Adipocyte (in vitro differentiated cells): ENCODE data around the gene FYN.
"Not testable (repeated sequence)": the region's sequence is repeated elsewhere in the genome, so short reads cannot be mapped to it uniquely, and the experiment has no call there.

Experiments
- DNase-seq: peaks from one replicate; pipeline ENCODE4 v3.0.0-alpha.2; 2015; ENCODE audit warnings: low read depth
- H3K27me3 ChIP-seq: replicated peaks from 2 replicates; pipeline ENCODE4 v1.7.0; 2013; ENCODE audit warnings: mild to moderate bottlenecking, low read length, moderate library complexity; ENCODE audit not compliant: control insufficient read depth, insufficient read depth
- H3K36me3 ChIP-seq: 2 replicates; pipeline ENCODE4 v1.7.0; 2013; ENCODE audit warnings: low read length, mild to moderate bottlenecking, moderate library complexity; ENCODE audit not compliant: control insufficient read depth, insufficient read depth, severe bottlenecking
- H3K4me1 ChIP-seq: 2 replicates; pipeline ENCODE4 v1.7.0; 2013; ENCODE audit warnings: mild to moderate bottlenecking, low read length, moderate library complexity; ENCODE audit not compliant: control insufficient read depth, insufficient read depth
- H3K4me3 ChIP-seq: 2 replicates; pipeline ENCODE4 v1.7.0; 2013; ENCODE audit warnings: mild to moderate bottlenecking, low read length, moderate library complexity
- H3K9ac ChIP-seq: 2 replicates; pipeline ENCODE4 v1.7.0; 2013; ENCODE audit warnings: mild to moderate bottlenecking, low read length, moderate library complexity
- H3K9me3 ChIP-seq: 2 replicates; pipeline ENCODE4 v1.7.0; 2013; ENCODE audit warnings: mild to moderate bottlenecking, low read length, moderate library complexity; ENCODE audit not compliant: control insufficient read depth

Gene FYN

GRCh38 chr6:111873178-111874024 is at the start of gene FYN:
FYN (minus strand) TSS chr6:111873452; CDS start chr6:111720051, 153,401 bp downstream.
- Histone ChIP-seq H3K9ac (peak within 1 kb of the TSS; percentile 84), H3K9me3 (no peaks in the 10 kb centered on the region), H3K27me3 (no peaks in the 10 kb centered on the region), H3K36me3 (no peaks in the 10 kb centered on the region), H3K4me3 (peak within 1 kb of the TSS; percentile 91), H3K4me1 (peaks cover 34% of the 10 kb centered on the region)
- peak; percentile 99 for DNase-seq

- H3K4me3 ChIP-seq: peak overlapping the region; percentile 23
- no peaks in the 10 kb centered on the region for H3K27me3 ChIP-seq
- H3K9me3 ChIP-seq: no peaks in the 10 kb centered on the region
- peaks cover 26% of the 10 kb centered on the region for H3K4me1 ChIP-seq
- peak; percentile 75 for DNase-seq
- peak overlapping the region; percentile 11 for H3K9ac ChIP-seq
- H3K36me3 ChIP-seq: no peaks in the 10 kb centered on the region
Measured at GRCh38 chr6:111922454-111923297, 49.4 kb upstream of the FYN start.

GRCh38 chr6:111921103-111921502 is 47.9 kb upstream of the FYN start:
- Histone ChIP-seq H3K4me1 (peaks cover 26% of the 10 kb centered on the region), H3K36me3 (no peaks in the 10 kb centered on the region), H3K9me3 (no peaks in the 10 kb centered on the region), H3K27me3 (no peaks in the 10 kb centered on the region), H3K4me3 (no peak overlapping the region), H3K9ac (no peak overlapping the region)
- DNase-seq: no peak

- no peak overlapping the region for H3K9ac ChIP-seq
- H3K36me3 ChIP-seq: no peaks in the 10 kb centered on the region
- H3K4me3 ChIP-seq: no peak overlapping the region
- peaks cover 26% of the 10 kb centered on the region for H3K4me1 ChIP-seq
- DNase-seq: no peak
- H3K9me3 ChIP-seq: no peaks in the 10 kb centered on the region
- H3K27me3 ChIP-seq: no peaks in the 10 kb centered on the region
Measured at GRCh38 chr6:111920578-111920977, 47.3 kb upstream of the FYN start.

- H3K27me3 ChIP-seq: no peaks in the 10 kb centered on the region
- DNase-seq: no peak
- no peak overlapping the region for H3K4me3 ChIP-seq
Measured at GRCh38 chr6:111918825-111919224, 45.6 kb upstream of the FYN start.

GRCh38 chr6:111916747-111917146 is 43.5 kb upstream of the FYN start:
- no peak for DNase-seq
- Histone ChIP-seq H3K9ac (no peak overlapping the region), H3K9me3 (no peaks in the 10 kb centered on the region), H3K4me3 (no peak overlapping the region), H3K4me1 (peaks cover 8% of the 10 kb centered on the region), H3K36me3 (no peaks in the 10 kb centered on the region), H3K27me3 (no peaks in the 10 kb centered on the region)

More at GRCh38 chr6:111918825-111919224, 45.6 kb upstream of the FYN start:
- no peaks in the 10 kb centered on the region for H3K9me3 ChIP-seq
- no peaks in the 10 kb centered on the region for H3K36me3 ChIP-seq
- H3K9ac ChIP-seq: no peak overlapping the region
- H3K4me1 ChIP-seq: peaks cover 24% of the 10 kb centered on the region

- H3K27me3 ChIP-seq: no peaks in the 10 kb centered on the region
Measured at GRCh38 chr6:111914617-111915016, 41.4 kb upstream of the FYN start.

GRCh38 chr6:111912904-111913303 is 39.7 kb upstream of the FYN start:
- Histone ChIP-seq H3K27me3 (no peaks in the 10 kb centered on the region), H3K36me3 (no peaks in the 10 kb centered on the region), H3K9me3 (no peaks in the 10 kb centered on the region), H3K4me3 (no peak overlapping the region), H3K9ac (no peak overlapping the region), H3K4me1 (no peaks in the 10 kb centered on the region)
- DNase-seq: no peak

More at GRCh38 chr6:111914617-111915016, 41.4 kb upstream of the FYN start:
- no peak overlapping the region for H3K4me3 ChIP-seq
- peaks cover 8% of the 10 kb centered on the region for H3K4me1 ChIP-seq
- no peaks in the 10 kb centered on the region for H3K36me3 ChIP-seq
- H3K9me3 ChIP-seq: no peaks in the 10 kb centered on the region
- DNase-seq: no peak
- H3K9ac ChIP-seq: no peak overlapping the region

GRCh38 chr6:111911428-111911827 is 38.2 kb upstream of the FYN start:
- DNase-seq: no peak
- no peaks in the 10 kb centered on the region for H3K27me3 ChIP-seq
- H3K36me3 ChIP-seq: no peaks in the 10 kb centered on the region
- no peak overlapping the region for H3K4me3 ChIP-seq
- H3K4me1 ChIP-seq: no peaks in the 10 kb centered on the region
- H3K9ac ChIP-seq: no peak overlapping the region
- H3K9me3 ChIP-seq: no peaks in the 10 kb centered on the region

- Histone ChIP-seq H3K4me3 (no peak overlapping the region), H3K9ac (no peak overlapping the region), H3K9me3 (no peaks in the 10 kb centered on the region), H3K27me3 (no peaks in the 10 kb centered on the region), H3K4me1 (no peaks in the 10 kb centered on the region), H3K36me3 (no peaks in the 10 kb centered on the region)
- DNase-seq: no peak
Measured at GRCh38 chr6:111909238-111909637, 36.0 kb upstream of the FYN start.

GRCh38 chr6:111908365-111908764 is 35.1 kb upstream of the FYN start:
- not testable (repeated sequence) for H3K9ac ChIP-seq, H3K27me3 ChIP-seq, H3K4me1 ChIP-seq, H3K36me3 ChIP-seq, H3K4me3 ChIP-seq, DNase-seq, H3K9me3 ChIP-seq
